AG04450 (cell line): ENCODE measurements around the gene GLYATL3. TPM values are rescaled to one million over a fixed set of nuclear protein-coding genes. Genes with fewer than 3 reads are reported as not detected.

Experiments used
- CTCF ChIA-PET: fragments of 300-600, 350-600 bp; formaldehyde crosslinking; extraction: SDS; loops from one replicate; lab custom pipeline; 2022; ENCODE audit warnings: antibody characterized with exemption, inconsistent platforms; lab: Charles Lee
- POLR2A ChIA-PET: fragments of 350-600 bp; formaldehyde crosslinking; extraction: SDS; loops from one replicate; lab custom pipeline; 2021; ENCODE audit warnings: antibody characterized with exemption, inconsistent platforms; lab: Yijun Ruan, JAX
- DNase-seq: peaks from one replicate; pipeline ENCODE4 v3.0.0-alpha.2; 2011; ENCODE audit warnings: low read depth, low spot score
- H3K27ac ChIP-seq: one replicate; pipeline ENCODE4 v1.5.1; 2012; ENCODE audit warnings: low read depth, low read length, control low read depth
- H3K27me3 ChIP-seq: one replicate; pipeline ENCODE4 v1.6.0; 2012; ENCODE audit warnings: low read length; ENCODE audit not compliant: control insufficient read depth, insufficient read depth
- H3K4me3 ChIP-seq: 2 replicates; pipeline ENCODE4 v1.5.1; 2011; ENCODE audit warnings: mild to moderate bottlenecking, low read depth, low read length, control low read depth
- H3K9me3 ChIP-seq: 2 replicates; pipeline ENCODE4 v1.5.1; 2012; ENCODE audit warnings: low read length; ENCODE audit not compliant: control insufficient read depth, insufficient read depth
- CTCF ChIP-seq: IDR thresholded peaks from 2 replicates; pipeline ENCODE4 v1.5.1; 2011; ENCODE audit warnings: low read depth, low read length, control low read depth, inconsistent platforms
- polyA plus RNA-seq: library from polyadenylated mRNA; depleted of rRNA; stranded (reverse); fragments of >200 nt; gene quantifications from 2 replicates; pipeline ENCODE4 v1.2.3, GENCODE V29; 2011

GLYATL3 gene
- polyA plus RNA-seq, 1 experiment = not detected

- peak overlapping the region; percentile 43 for H3K4me3 ChIP-seq
- no peaks in the 10 kb centered on the region; the same call in 1 of the 2 replicates for H3K9me3 ChIP-seq
- no peak for TF ChIP-seq CTCF
- H3K27ac ChIP-seq = no peak overlapping the region
- POLR2A ChIA-PET = no interaction called here
- CTCF ChIA-PET = interaction anchor here (1.0 to 14.7 kb wide), 4 partner anchors 8 to 299 kb away, joined by 3 to 177 read pairs (median 16); no protein-coding TSS in a partner anchor
- no peak for DNase-seq
- H3K27me3 ChIP-seq = peaks cover 16% of the 10 kb centered on the region
Measured at GRCh38 chr6:49549691-49550491, 50.2 kb downstream of the GLYATL3 start.

- CTCF ChIA-PET = interaction anchor here (1.0 to 14.7 kb wide), 4 partner anchors 9 to 299 kb away, joined by 3 to 177 read pairs (median 16); no protein-coding TSS in a partner anchor
- Histone ChIP-seq H3K27me3 (peaks cover 16% of the 10 kb centered on the region), H3K4me3 (peak within 1 kb of the TSS; percentile 43), H3K27ac (no peak within 1 kb of the TSS), H3K9me3 (no peaks in the 10 kb centered on the region; the same call in 1 of the 2 replicates)
- no peak for TF ChIP-seq CTCF
- POLR2A ChIA-PET = no interaction called here
- no peak for DNase-seq
Measured at GRCh38 chr6:49550492-49551077, 50.9 kb downstream of the GLYATL3 start, which contains the start of gene C6orf141. TSS of gene C6orf141 (plus strand) at chr6:49550668. CDS start at chr6:49550793, 125 bp downstream.

- CTCF ChIA-PET = interaction anchor here (2.9 to 14.7 kb wide), 3 partner anchors 10 to 55 kb away, joined by 7 to 177 read pairs (median 26); no protein-coding TSS in a partner anchor
- peaks cover 16% of the 10 kb centered on the region for H3K27me3 ChIP-seq
- POLR2A ChIA-PET = no interaction called here
- no peak for DNase-seq
- H3K9me3 ChIP-seq = no peaks in the 10 kb centered on the region; the same call in 1 of the 2 replicates
- TF ChIP-seq CTCF = no peak
- no peak overlapping the region for H3K27ac ChIP-seq
- peak overlapping the region; percentile 43 for H3K4me3 ChIP-seq
Measured at GRCh38 chr6:49551078-49551865, 51.5 kb downstream of the GLYATL3 start.

- POLR2A ChIA-PET = no interaction called here
- no peak for DNase-seq
- peaks cover 16% of the 10 kb centered on the region for H3K27me3 ChIP-seq
- no peak overlapping the region for H3K4me3 ChIP-seq
- no peaks in the 10 kb centered on the region; the same call in 1 of the 2 replicates for H3K9me3 ChIP-seq
- CTCF ChIA-PET = interaction anchor here (2.9 to 14.7 kb wide), 3 partner anchors 10 to 55 kb away, joined by 7 to 177 read pairs (median 26); no protein-coding TSS in a partner anchor
- TF ChIP-seq CTCF = no peak
- H3K27ac ChIP-seq = no peak overlapping the region
Measured at GRCh38 chr6:49551866-49552129, 52.1 kb downstream of the GLYATL3 start.
